ENCODE data around the gene GPR27. TPM values are rescaled to one million over a fixed set of nuclear protein-coding genes. Genes with fewer than 3 reads are reported as not detected.

Gene GPR27
- total RNA-seq, 1 donor from 2014 or later = 1.0 TPM

GRCh38 chr3:71805691-71806090, 52.0 kb downstream of the GPR27 start:
- no peaks in the 10 kb centered on the region for H3K4me1 Mint-ChIP-seq
- DNase-seq = no peak
- H3K36me3 Mint-ChIP-seq (ENCODE audit: low read depth) = no peaks in the 10 kb centered on the region
- H3K27ac Mint-ChIP-seq = no peak overlapping the region
- H3K9me3 Mint-ChIP-seq = no peaks in the 10 kb centered on the region
- no peak overlapping the region for H3K4me3 Mint-ChIP-seq
- intact Hi-C loops (cut with micrococcal nuclease) = no loop called here
- H3K27me3 Mint-ChIP-seq = peaks cover 13% of the 10 kb centered on the region

Other genes with a start within 250 kb of the GPR27 start
- 102 and 110 TPM in 2 replicates for gene FOXP1, start 170.1 kb upstream of the GPR27 start, total RNA-seq
- gene EIF4E3, start 28.5 kb upstream of the GPR27 start, total RNA-seq = 20.3 and 20.7 TPM in 2 replicates
- gene PROK2, start 31.3 kb downstream of the GPR27 start, total RNA-seq = not detected in 2 replicates